Right lobe of liver (tissue), 4 donors: ENCODE measurements around the gene MTX2.

Source experiments
- POLR2A ChIP-seq: fragments of 450-650 bp; IDR thresholded peaks from one replicate; pipeline ENCODE4 v1.6.1; 2017; ENCODE audit warnings: antibody characterized with exemption, mild to moderate bottlenecking
- TF ChIP-seq, protein P1 (sequence below), 4 donors: fragments of 200-600 bp in 3 of 4; fragments of 450-650 bp in 1 of 4; IDR thresholded peaks; one replicate each; pipeline versions ENCODE4 v1.5.1 to v1.8.0; 2016 to 2022; ENCODE audit warnings: antibody characterized with exemption in 4 of 4, mild to moderate bottlenecking in 2 of 4
- donor health status: DM: no; HTN: no; CAD: no.
- donor health status: DM: no; HTN: no; CAD: no.
- donor health status: DM: no; HTN: yes; CAD: no.

DNA sequence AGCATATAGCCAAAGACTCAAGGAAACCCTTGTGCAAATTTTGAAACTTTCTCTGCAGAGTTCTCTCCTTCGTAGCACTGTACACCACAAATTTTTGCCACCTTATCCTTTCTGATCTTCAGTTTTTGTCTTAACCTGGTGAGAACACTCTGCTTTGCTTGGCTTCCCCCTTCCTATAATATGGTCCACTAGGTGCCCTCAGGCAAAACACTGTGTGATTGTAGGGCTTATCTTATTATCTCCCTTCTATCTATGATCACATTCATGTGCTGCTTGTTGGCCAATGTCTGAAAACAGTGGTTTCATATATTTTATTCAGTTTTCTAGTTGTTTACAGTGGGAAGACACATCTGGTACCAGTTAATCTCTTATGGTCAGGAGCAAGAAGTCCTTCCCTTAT is 111.1 kb downstream of the MTX2 start:
- no peak for TF ChIP-seq POLR2A
- TF ChIP-seq, protein P1, sequence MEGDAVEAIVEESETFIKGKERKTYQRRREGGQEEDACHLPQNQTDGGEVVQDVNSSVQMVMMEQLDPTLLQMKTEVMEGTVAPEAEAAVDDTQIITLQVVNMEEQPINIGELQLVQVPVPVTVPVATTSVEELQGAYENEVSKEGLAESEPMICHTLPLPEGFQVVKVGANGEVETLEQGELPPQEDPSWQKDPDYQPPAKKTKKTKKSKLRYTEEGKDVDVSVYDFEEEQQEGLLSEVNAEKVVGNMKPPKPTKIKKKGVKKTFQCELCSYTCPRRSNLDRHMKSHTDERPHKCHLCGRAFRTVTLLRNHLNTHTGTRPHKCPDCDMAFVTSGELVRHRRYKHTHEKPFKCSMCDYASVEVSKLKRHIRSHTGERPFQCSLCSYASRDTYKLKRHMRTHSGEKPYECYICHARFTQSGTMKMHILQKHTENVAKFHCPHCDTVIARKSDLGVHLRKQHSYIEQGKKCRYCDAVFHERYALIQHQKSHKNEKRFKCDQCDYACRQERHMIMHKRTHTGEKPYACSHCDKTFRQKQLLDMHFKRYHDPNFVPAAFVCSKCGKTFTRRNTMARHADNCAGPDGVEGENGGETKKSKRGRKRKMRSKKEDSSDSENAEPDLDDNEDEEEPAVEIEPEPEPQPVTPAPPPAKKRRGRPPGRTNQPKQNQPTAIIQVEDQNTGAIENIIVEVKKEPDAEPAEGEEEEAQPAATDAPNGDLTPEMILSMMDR (IDR thresholded peaks at IDR 0.05): no peak
